Hepatocyte (in vitro differentiated cells): Measurements from ENCODE around the gene LY6G6C. TPM values are rescaled to one million over a fixed set of nuclear protein-coding genes. Genes with fewer than 3 reads are reported as not detected.

Experiments used
- DNase-seq: peaks from one replicate; pipeline ENCODE4 v3.0.0-alpha.2; 2016; ENCODE audit warnings: low spot score
- H2AFZ ChIP-seq: fragments of 200-600 bp; sonication (generic); 2 replicates; pipeline ENCODE4 v1.6.0; 2016; ENCODE audit warnings: antibody characterized with exemption, mild to moderate bottlenecking
- H3K27ac ChIP-seq: fragments of 200-600 bp; sonication (generic); 2 replicates; pipeline ENCODE4 v1.5.1; 2016; ENCODE audit warnings: mild to moderate bottlenecking
- H3K27me3 ChIP-seq: fragments of 200-600 bp; sonication (generic); 2 replicates; pipeline ENCODE4 v1.6.1; 2016
- H3K36me3 ChIP-seq: fragments of 200-600 bp; sonication (generic); replicated peaks from 2 replicates; pipeline ENCODE4 v1.5.1; 2016; ENCODE audit warnings: low read depth; ENCODE audit not compliant: insufficient read depth
- H3K4me1 ChIP-seq: fragments of 200-600 bp; sonication (generic); 2 replicates; pipeline ENCODE4 v1.5.1; 2016; ENCODE audit warnings: mild to moderate bottlenecking, moderate library complexity; ENCODE audit not compliant: insufficient read depth
- H3K4me2 ChIP-seq: fragments of 200-600 bp; sonication (generic); 2 replicates; pipeline ENCODE4 v1.6.0; 2016
- H3K4me3 ChIP-seq: fragments of 200-600 bp; sonication (generic); 2 replicates; pipeline ENCODE4 v1.5.1; 2016; ENCODE audit warnings: mild to moderate bottlenecking
- H3K79me2 ChIP-seq: fragments of 200-600 bp; sonication (generic); 2 replicates; pipeline ENCODE4 v1.6.0; 2017; ENCODE audit warnings: mild to moderate bottlenecking
- H3K9me2 ChIP-seq: fragments of 200-600 bp; sonication (generic); replicated peaks from 2 replicates; pipeline ENCODE4 v1.6.0; 2017; ENCODE audit warnings: mild to moderate bottlenecking; ENCODE audit not compliant: insufficient read depth
- H3K9me3 ChIP-seq: fragments of 200-600 bp; sonication (generic); 2 replicates; pipeline ENCODE4 v1.5.1; 2016; ENCODE audit warnings: low read depth, mild to moderate bottlenecking
- H4K20me1 ChIP-seq: fragments of 200-600 bp; sonication (generic); 2 replicates; pipeline ENCODE4 v1.6.0; 2016; ENCODE audit warnings: mild to moderate bottlenecking; ENCODE audit not compliant: insufficient read depth, poor library complexity, severe bottlenecking
- EZH2 ChIP-seq: fragments of 200-600 bp; sonication (generic); IDR thresholded peaks from 2 replicates; pipeline ENCODE4 v1.6.1; 2016; ENCODE audit warnings: antibody characterized with exemption, mild to moderate bottlenecking, borderline replicate concordance
- EZH2phosphoT487 ChIP-seq: fragments of 200-600 bp; sonication (generic); IDR thresholded peaks from one replicate; pipeline ENCODE4 v1.6.1; 2018; ENCODE audit warnings: antibody characterized with exemption, mild to moderate bottlenecking, low read depth, moderate library complexity; ENCODE audit not compliant: unreplicated experiment, severe bottlenecking
- WGBS: methylation state at CpG from one replicate; pipeline ENCODE4 v1.1.6; 2016; ENCODE audit warnings: low lambda C conversion rate; ENCODE audit errors: missing lambda C conversion rate; 5-methylcytosine and 5-hydroxymethylcytosine counted together
- polyA plus RNA-seq: library from polyadenylated mRNA; unstranded; fragments of >200 nt; fragmentation: Nextera tagmentation; extraction: Ambion mirVana; gene quantifications from 2 replicates; pipeline ENCODE4 v1.2.1, GENCODE V29; 2016
- total RNA-seq: library from RNA; depleted of rRNA; stranded (reverse); fragments of >200 nt; gene quantifications from 2 replicates; pipeline ENCODE4 v1.2.3, GENCODE V29; 2014
- TF ChIP-seq, protein P1 (sequence below): fragments of 200-600 bp; sonication (generic); IDR thresholded peaks from 2 replicates; pipeline ENCODE4 v1.5.1; 2016; ENCODE audit warnings: antibody characterized with exemption, mild to moderate bottlenecking; ENCODE audit not compliant: poor library complexity

Gene LY6G6C
- total and polyA plus RNA-seq, 2 experiments from 2014 or later = 0.30 TPM; not detected in 1

- Histone ChIP-seq H2AFZ (peak within 1 kb of the TSS; percentile 60), H3K4me2 (peak within 1 kb of the TSS; percentile 60), H3K4me1 (peaks cover 25% of the 10 kb centered on the region), H3K79me2 (no peaks in the 10 kb centered on the region), H4K20me1 (no peaks in the 10 kb centered on the region), H3K9me3 (no peaks in the 10 kb centered on the region), H3K4me3 (no peak within 1 kb of the TSS), H3K9me2 (no peaks in the 10 kb centered on the region), H3K27me3 (no peaks in the 10 kb centered on the region), H3K27ac (peak within 1 kb of the TSS; percentile 90), H3K36me3 (no peaks in the 10 kb centered on the region)
- no peak for TF ChIP-seq EZH2
- no peak for TF ChIP-seq EZH2phosphoT487
- TF ChIP-seq, protein P1, sequence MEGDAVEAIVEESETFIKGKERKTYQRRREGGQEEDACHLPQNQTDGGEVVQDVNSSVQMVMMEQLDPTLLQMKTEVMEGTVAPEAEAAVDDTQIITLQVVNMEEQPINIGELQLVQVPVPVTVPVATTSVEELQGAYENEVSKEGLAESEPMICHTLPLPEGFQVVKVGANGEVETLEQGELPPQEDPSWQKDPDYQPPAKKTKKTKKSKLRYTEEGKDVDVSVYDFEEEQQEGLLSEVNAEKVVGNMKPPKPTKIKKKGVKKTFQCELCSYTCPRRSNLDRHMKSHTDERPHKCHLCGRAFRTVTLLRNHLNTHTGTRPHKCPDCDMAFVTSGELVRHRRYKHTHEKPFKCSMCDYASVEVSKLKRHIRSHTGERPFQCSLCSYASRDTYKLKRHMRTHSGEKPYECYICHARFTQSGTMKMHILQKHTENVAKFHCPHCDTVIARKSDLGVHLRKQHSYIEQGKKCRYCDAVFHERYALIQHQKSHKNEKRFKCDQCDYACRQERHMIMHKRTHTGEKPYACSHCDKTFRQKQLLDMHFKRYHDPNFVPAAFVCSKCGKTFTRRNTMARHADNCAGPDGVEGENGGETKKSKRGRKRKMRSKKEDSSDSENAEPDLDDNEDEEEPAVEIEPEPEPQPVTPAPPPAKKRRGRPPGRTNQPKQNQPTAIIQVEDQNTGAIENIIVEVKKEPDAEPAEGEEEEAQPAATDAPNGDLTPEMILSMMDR = no peak
- DNase-seq = no peak
- 53% methylated on average over 16 of the region's 16 CpGs for WGBS
Observed at GRCh38 chr6:31715022-31715958, 6.3 kb downstream of the LY6G6C start, which contains the start of gene LY6G6D. LY6G6D (plus strand) TSS chr6:31715348; CDS start chr6:31715356, 8 bp downstream.

GRCh38 chr6:31713991-31714684, 7.4 kb downstream of the LY6G6C start:
- peaks cover 25% of the 10 kb centered on the region for H3K4me1 ChIP-seq
- peak overlapping the region; percentile 90 for H3K27ac ChIP-seq
- H3K4me3 ChIP-seq = no peak overlapping the region
- peak overlapping the region; percentile 55 for H2AFZ ChIP-seq
- 26% methylated on average over 4 of the region's 5 CpGs for WGBS
- DNase-seq = peak; percentile 50
- H3K27me3 ChIP-seq = no peaks in the 10 kb centered on the region
- H3K4me2 ChIP-seq = peak overlapping the region; percentile 60
- TF ChIP-seq EZH2phosphoT487 (no peak), EZH2 (no peak)
- TF ChIP-seq, protein P1 = no peak
- H3K36me3 ChIP-seq = no peaks in the 10 kb centered on the region
- no peaks in the 10 kb centered on the region for H3K9me3 ChIP-seq
- no peaks in the 10 kb centered on the region for H4K20me1 ChIP-seq
- H3K79me2 ChIP-seq = no peaks in the 10 kb centered on the region
- H3K9me2 ChIP-seq = no peaks in the 10 kb centered on the region

GRCh38 chr6:31713465-31713864, 8.1 kb downstream of the LY6G6C start:
- Histone ChIP-seq H3K79me2 (no peaks in the 10 kb centered on the region), H2AFZ (peak overlapping the region; percentile 55), H3K4me3 (no peak overlapping the region), H3K36me3 (no peaks in the 10 kb centered on the region), H3K4me1 (peaks cover 25% of the 10 kb centered on the region), H3K27ac (peak overlapping the region; percentile 90), H3K9me3 (no peaks in the 10 kb centered on the region), H4K20me1 (no peaks in the 10 kb centered on the region), H3K27me3 (no peaks in the 10 kb centered on the region), H3K9me2 (no peaks in the 10 kb centered on the region), H3K4me2 (peak overlapping the region; percentile 60)
- no peak for TF ChIP-seq EZH2
- TF ChIP-seq, protein P1 = no peak
- no peak for DNase-seq
- WGBS = 59% methylated on average over 4 of the region's 4 CpGs
